HG02870 (cell line): ENCODE results near the gene TFAM.

Experiments used
- ATAC-seq: cut with Tn5 transposase; IDR thresholded peaks from one replicate; pipeline ENCODE4 v1.9.1; 2021; ENCODE audit warnings: mild to moderate bottlenecking, moderate library complexity; ENCODE audit not compliant: unreplicated experiment

Gene TFAM

GRCh38 chr10:58384999-58385783 is at the start of gene TFAM:
Gene TFAM (plus strand): TSS chr10:58385410. CDS start chr10:58385548, 138 bp downstream.
- ATAC-seq: peak; percentile 79

DNA sequence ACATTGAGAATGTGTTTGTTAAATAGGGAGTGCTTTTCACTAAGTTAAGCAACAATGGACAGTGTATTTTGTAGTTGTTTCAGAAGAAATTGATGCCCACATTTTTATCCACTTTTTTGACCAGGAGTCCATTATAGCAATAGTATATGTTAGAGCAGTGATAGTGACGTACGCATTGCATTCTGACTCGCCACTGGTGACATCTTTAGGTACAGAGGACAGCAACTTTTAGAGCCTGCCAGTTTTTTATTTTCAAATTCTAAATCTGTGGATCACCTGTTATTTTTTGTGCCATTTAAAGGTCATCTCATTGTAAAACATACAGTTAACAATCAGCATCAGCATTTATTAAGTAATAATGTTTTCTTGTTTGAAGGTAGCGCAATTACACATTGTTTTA is 49.0 kb upstream of the TFAM start:
- ATAC-seq: no peak

DNA sequence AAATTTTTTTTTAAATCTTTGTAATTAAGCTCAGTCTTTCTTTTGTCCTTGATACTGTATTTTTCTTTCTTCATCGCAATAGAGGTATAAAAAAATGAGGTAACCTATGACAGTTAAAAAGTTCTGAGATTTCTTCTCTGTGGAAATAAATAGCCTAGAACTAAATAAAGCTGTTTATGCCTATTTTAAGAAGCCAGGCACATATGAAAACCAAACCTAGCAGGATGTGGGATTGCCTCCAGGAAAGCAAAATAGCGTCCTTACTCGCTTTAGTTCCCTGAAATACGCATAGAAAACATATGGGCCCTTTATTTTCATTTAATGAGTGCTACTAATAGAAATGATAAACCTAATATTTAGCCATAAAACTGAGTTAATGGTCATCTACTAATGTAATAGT is 43.8 kb upstream of the TFAM start:
- no peak for ATAC-seq

GRCh38 chr10:58341947-58342346 is 43.3 kb upstream of the TFAM start:
- ATAC-seq: peak; percentile 61

GRCh38 chr10:58347967-58348366 is 37.2 kb upstream of the TFAM start:
- no peak for ATAC-seq

GRCh38 chr10:58348571-58349033 is 36.6 kb upstream of the TFAM start:
- no peak for ATAC-seq

GRCh38 chr10:58350023-58350422 is 35.2 kb upstream of the TFAM start:
- no peak for ATAC-seq

DNA sequence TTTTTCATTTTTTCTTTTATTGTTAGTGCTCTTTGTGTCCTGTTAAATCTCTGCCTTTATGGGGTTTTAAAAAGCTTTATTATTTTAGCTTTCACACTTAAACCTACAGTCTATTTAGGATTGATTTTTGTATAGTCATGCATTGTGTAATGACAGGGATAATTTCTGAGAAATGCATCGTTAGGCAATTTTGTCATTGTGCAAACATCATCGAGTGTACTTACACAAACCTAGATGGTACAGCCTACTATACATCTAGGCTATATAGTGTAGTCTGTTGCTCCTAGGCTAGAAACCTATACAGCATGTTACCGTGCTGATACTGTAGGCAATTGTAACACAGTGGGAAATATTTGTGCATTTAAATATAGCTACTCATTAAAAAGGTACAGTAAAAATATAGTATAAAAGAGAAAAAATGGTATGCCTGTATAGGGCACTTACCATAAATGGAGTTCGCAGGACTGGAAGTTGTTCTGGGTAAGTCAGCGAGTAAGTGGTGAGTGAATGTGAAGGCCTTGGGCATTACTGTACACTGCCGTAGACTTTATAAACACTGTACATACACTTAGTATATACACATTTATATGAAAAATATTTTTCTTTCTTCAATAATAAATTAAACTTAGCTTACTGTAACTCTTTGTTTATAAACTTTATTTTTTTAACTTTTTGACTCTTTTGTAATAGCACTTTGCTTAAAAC is 34.4 kb upstream of the TFAM start:
- no peak for ATAC-seq

DNA sequence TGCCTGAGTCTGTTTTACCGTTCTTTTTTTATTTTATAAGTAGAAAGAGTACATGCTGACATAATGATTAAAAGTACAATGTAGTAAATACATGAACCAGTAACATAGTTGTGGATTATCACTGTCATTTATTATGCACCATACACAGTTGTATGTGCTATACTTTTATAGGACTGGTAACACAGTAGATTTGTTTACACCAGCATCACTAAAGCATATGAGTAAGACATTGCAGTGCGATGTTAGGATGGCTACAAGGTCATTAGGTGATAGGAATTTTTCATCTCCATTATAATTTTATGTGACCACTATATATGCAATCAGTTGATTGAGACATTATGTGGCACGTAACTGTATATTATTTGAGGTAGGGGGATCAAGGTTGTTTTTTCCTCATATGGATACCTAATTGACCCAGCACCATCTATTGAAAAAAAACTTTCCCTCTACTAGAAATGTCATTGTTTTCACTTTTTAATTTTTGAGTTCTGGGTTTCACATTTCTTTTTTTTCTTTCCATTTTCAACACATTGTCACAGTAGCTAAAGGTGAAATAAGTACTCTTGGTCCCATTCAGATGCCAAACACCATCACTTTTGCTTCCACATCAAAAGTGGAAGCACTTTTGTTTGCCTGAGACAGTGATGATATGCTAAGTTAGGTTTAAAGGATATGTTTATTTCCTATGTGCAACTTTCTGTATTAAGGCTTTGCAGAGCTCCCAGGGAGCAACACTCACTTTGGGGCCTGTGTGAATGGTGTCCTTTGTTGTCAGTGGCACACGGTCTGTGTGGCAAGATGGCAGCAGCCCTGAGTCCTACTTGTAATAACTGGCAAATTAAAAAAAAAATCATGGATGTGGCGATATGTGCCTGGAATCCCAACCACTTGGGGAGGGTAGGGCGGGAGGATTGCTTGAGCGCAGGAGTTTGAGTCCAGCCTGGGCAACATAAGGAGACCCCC is 33.3 kb upstream of the TFAM start:
- ATAC-seq: no peak

GRCh38 chr10:58352956-58353610 is 32.1 kb upstream of the TFAM start:
- no peak for ATAC-seq

- ATAC-seq: no peak
Measured at GRCh38 chr10:58356756-58357155, 28.5 kb upstream of the TFAM start.

GRCh38 chr10:58358314-58358933 is 26.8 kb upstream of the TFAM start:
- no peak for ATAC-seq

DNA sequence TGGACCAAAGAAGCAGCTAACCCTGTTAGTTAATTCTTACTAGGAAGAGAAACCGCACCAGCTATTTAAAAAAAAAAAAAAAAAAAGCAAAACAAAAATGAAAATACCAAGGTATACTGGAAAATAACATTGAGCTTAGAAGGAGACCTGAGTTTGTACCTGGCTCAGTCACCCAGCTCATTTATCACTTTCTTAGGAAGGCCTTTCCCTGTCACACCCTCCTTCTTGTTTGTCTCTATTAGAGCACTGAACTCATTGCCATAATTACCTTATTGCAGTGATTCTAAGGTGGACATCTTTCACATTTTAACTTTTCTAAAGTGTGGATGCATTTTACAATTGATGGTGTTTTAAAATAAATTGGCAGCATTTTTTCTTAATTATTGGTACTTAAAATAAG is 26.3 kb upstream of the TFAM start:
- no peak for ATAC-seq

DNA sequence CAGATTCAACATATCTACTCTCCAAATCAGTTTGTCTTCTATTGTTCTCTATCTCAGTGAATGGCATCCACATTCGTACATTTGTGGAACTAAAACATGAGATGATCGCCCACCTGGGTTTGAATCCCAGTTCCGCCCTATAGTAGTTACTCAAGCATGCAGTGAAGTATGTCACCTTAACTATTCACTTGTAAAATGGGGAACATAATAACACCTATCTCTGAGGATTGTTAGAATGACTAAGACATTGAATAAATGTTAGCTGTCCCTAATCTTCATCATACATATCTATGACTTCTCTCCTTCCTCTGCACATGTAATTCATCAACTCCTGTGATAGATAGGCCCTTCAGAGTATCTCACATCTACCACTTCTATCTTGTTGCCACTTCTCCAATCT is 25.7 kb upstream of the TFAM start:
- ATAC-seq: no peak

GRCh38 chr10:58360412-58361004 is 24.7 kb upstream of the TFAM start:
- no peak for ATAC-seq

GRCh38 chr10:58361353-58361752 is 23.9 kb upstream of the TFAM start:
- ATAC-seq: no peak

DNA sequence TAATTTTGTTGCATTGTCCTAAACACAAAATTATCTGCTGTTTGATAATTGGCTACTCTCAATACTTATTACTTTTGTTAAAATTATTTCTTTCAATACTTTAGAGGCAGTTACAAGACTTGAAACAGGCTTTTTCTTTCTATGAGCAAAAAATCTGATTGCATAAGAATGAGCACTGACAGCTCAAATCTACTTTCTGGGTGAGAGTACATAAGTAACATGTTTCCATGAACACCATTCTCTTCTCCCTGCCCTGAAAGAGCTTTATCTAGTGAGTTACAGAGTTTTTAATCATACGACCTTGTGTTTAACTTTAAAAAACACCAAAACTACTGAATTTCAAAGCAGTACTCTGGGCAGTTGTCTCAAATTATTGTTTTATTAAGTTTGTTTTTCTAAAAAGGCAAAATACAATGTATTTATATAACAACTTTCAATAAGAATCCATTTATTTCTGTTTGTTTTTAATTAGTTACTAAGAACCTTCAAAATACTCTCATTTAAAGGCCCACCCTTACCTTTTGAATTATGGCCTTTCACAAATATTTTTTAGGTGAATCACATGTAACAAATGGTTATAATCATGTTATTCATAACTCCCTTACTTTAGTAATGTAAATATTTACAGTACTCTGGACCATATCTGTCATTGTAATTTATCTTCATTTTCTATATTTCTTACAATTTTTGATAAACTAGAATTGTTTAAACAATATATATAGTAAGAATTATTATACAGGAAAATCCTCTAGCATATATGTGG is 23.0 kb upstream of the TFAM start:
- no peak for ATAC-seq

DNA sequence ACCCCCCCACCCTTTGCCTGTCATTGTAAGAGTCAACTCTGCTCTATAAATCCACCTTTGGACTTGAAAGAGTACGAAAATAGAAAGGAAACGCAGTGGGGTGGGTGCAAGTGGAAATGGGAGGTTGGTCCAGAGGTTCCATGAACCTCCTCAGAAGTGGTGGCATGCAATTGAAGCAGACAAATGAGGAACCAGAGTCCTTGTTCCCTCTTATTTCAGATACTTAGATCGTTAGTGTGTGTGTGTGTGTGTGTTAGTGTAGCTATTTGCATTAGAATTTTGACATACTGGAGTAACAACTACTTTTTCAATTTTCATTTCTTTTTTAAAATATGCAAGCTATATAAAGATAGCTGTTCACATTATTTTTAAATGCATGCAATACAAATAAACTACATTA is 18.1 kb upstream of the TFAM start:
- no peak for ATAC-seq

DNA sequence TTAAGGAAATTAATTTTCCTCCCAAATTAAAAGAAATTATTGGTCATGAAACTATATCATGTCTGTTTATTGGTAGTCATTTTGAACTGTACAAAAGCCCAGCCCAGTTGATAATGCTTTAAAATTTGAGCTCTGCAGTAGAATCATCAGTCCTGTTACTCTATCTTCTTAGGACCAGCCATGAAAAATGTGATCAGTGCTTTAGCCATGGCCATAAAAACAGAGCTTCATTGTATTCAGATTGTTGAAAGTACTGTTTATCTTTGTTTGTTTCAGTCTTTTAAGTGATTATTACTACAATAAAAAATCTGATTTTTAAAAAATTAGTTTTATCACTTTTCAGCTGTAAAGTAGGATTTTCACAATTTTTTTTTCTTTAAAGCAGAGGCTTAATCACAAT is 13.7 kb upstream of the TFAM start:
- no peak for ATAC-seq
